Effector memory CD8-positive, alpha-beta T cell (primary cell): ENCODE results near the gene STAT3.
A peak's percentile ranks its signal among the peaks of the same experiment; 100 is the strongest.
"Not testable (repeated sequence)": the region's sequence is repeated elsewhere in the genome, so short reads cannot be mapped to it uniquely, and the experiment has no call there.

ENCODE experiments used
- ATAC-seq: fragments of 150-1000 bp; cut with Tn5 transposase; replicated peaks from 2 replicates; pipeline ENCODE4 v1.10.0; 2021; ENCODE audit warnings: mild to moderate bottlenecking, moderate library complexity
- DNase-seq, 3 experiments: peaks; one replicate each; pipeline ENCODE4 v3.0.0; 2021
- H3K27ac Mint-ChIP-seq, 2 donors: one replicate each; pipeline ENCODE4 v1.8.0; 2022; ENCODE audit warnings: mild to moderate bottlenecking in 2 of 2, mixed read lengths in 2 of 2, moderate library complexity in 2 of 2
- H3K27me3 Mint-ChIP-seq, 2 donors: one replicate each; pipeline ENCODE4 v1.8.0; 2022; ENCODE audit warnings: mixed read lengths in 2 of 2
- H3K36me3 Mint-ChIP-seq: one replicate; pipeline ENCODE4 v1.8.0; 2022; ENCODE audit warnings: mild to moderate bottlenecking, moderate library complexity, mixed read lengths; ENCODE audit not compliant: insufficient read depth
- H3K4me1 Mint-ChIP-seq, 2 donors: one replicate each; pipeline ENCODE4 v1.8.0; 2022; ENCODE audit warnings: low read depth in 2 of 2, mixed read lengths in 2 of 2
- H3K4me3 Mint-ChIP-seq, 2 donors: one replicate each; pipeline ENCODE4 v1.8.0; 2022; ENCODE audit warnings: mild to moderate bottlenecking in 2 of 2, mixed read lengths in 2 of 2, moderate library complexity in 2 of 2
- H3K9me3 Mint-ChIP-seq, 2 donors: one replicate each; pipeline ENCODE4 v1.8.0; 2022; ENCODE audit warnings: mixed read lengths in 2 of 2

Gene STAT3

GRCh38 chr17:42404326-42405055, 16.2 kb upstream of the STAT3 start:
- Mint-ChIP-seq H3K4me3 (no peak overlapping the region), H3K27ac (no peak overlapping the region), H3K27me3 (no peaks in the 10 kb centered on the region), H3K36me3 (no peaks in the 10 kb centered on the region), H3K9me3 (no peaks in the 10 kb centered on the region), H3K4me1 (peaks cover 16 to 20% of the 10 kb centered on the region in 2 donors)
- ATAC-seq = no peak
- no peak for DNase-seq

GRCh38 chr17:42403150-42403549, 14.9 kb upstream of the STAT3 start:
- H3K36me3 Mint-ChIP-seq = no peaks in the 10 kb centered on the region
- no peaks in the 10 kb centered on the region for H3K9me3 Mint-ChIP-seq
- DNase-seq = peak in 2 of 3 experiments; percentile 25 to 31
- no peak overlapping the region for H3K4me3 Mint-ChIP-seq
- ATAC-seq = no peak
- peaks cover 16 to 20% of the 10 kb centered on the region in 2 donors for H3K4me1 Mint-ChIP-seq
- no peak overlapping the region for H3K27ac Mint-ChIP-seq
- H3K27me3 Mint-ChIP-seq = no peaks in the 10 kb centered on the region

GRCh38 chr17:42402117-42402516, 13.9 kb upstream of the STAT3 start:
- Mint-ChIP-seq H3K9me3 (no peaks in the 10 kb centered on the region), H3K4me3 (no peak overlapping the region), H3K27ac (no peak overlapping the region), H3K36me3 (no peaks in the 10 kb centered on the region), H3K4me1 (peaks cover 13 to 16% of the 10 kb centered on the region in 2 donors), H3K27me3 (no peaks in the 10 kb centered on the region)
- ATAC-seq = no peak
- DNase-seq = no peak

- not testable (repeated sequence) for H3K27me3 Mint-ChIP-seq
Observed at GRCh38 chr17:42400844-42401375, 12.7 kb upstream of the STAT3 start.

GRCh38 chr17:42399948-42400843, 12.0 kb upstream of the STAT3 start:
- DNase-seq (no peak), ATAC-seq (peak; percentile 65)
- no peaks in the 10 kb centered on the region for H3K36me3 Mint-ChIP-seq
- H3K27me3 Mint-ChIP-seq = no peaks in the 10 kb centered on the region
- H3K4me3 Mint-ChIP-seq = peak overlapping the region in 1 of 2 donors; percentile 42
- no peaks in the 10 kb centered on the region for H3K9me3 Mint-ChIP-seq
- H3K4me1 Mint-ChIP-seq = peaks cover 10 to 16% of the 10 kb centered on the region in 2 donors
- peak overlapping the region in 1 of 2 donors; percentile 80 for H3K27ac Mint-ChIP-seq

More at GRCh38 chr17:42400844-42401375, 12.7 kb upstream of the STAT3 start:
- not testable (repeated sequence) for H3K27ac Mint-ChIP-seq, H3K4me3 Mint-ChIP-seq, DNase-seq, H3K36me3 Mint-ChIP-seq, H3K9me3 Mint-ChIP-seq, ATAC-seq
- H3K4me1 Mint-ChIP-seq = peaks cover 11 to 16% of the 10 kb centered on the region in 2 donors

- Mint-ChIP-seq H3K27me3 (no peaks in the 10 kb centered on the region), H3K4me1 (peaks cover 10 to 16% of the 10 kb centered on the region in 2 donors), H3K9me3 (no peaks in the 10 kb centered on the region), H3K36me3 (no peaks in the 10 kb centered on the region), H3K4me3 (no peak overlapping the region), H3K27ac (no peak overlapping the region)
- DNase-seq (no peak), ATAC-seq (no peak)
Observed at GRCh38 chr17:42399121-42399520, 10.9 kb upstream of the STAT3 start.

GRCh38 chr17:42395601-42396000, 7.4 kb upstream of the STAT3 start:
- DNase-seq, H3K36me3 Mint-ChIP-seq, H3K27me3 Mint-ChIP-seq, H3K4me1 Mint-ChIP-seq, ATAC-seq, H3K9me3 Mint-ChIP-seq, H3K4me3 Mint-ChIP-seq, H3K27ac Mint-ChIP-seq: not testable (repeated sequence)

GRCh38 chr17:42394838-42395237, 6.6 kb upstream of the STAT3 start:
- ATAC-seq (no peak), DNase-seq (no peak)
- Mint-ChIP-seq H3K9me3 (no peaks in the 10 kb centered on the region), H3K36me3 (no peaks in the 10 kb centered on the region), H3K4me3 (no peak overlapping the region), H3K27me3 (no peaks in the 10 kb centered on the region), H3K4me1 (peaks cover 4 to 5% of the 10 kb centered on the region in 2 donors), H3K27ac (no peak overlapping the region)

GRCh38 chr17:42392692-42393415, 4.6 kb upstream of the STAT3 start:
- ATAC-seq (no peak), DNase-seq (no peak)
- Mint-ChIP-seq H3K4me3 (no peak overlapping the region), H3K9me3 (no peaks in the 10 kb centered on the region), H3K27me3 (no peaks in the 10 kb centered on the region), H3K4me1 (peaks cover 13 to 16% of the 10 kb centered on the region in 2 donors), H3K36me3 (peaks cover 12% of the 10 kb centered on the region), H3K27ac (no peak overlapping the region)

- H3K27ac Mint-ChIP-seq, H3K27me3 Mint-ChIP-seq, DNase-seq, ATAC-seq, H3K9me3 Mint-ChIP-seq, H3K4me3 Mint-ChIP-seq: not testable (repeated sequence)
- Mint-ChIP-seq H3K4me1 (peaks cover 20 to 27% of the 10 kb centered on the region in 2 donors), H3K36me3 (peaks cover 21% of the 10 kb centered on the region)
Observed at GRCh38 chr17:42391439-42391838, 3.2 kb upstream of the STAT3 start.

- no peak for DNase-seq
- no peaks in the 10 kb centered on the region for H3K27me3 Mint-ChIP-seq
- H3K4me1 Mint-ChIP-seq = peaks cover 27 to 38% of the 10 kb centered on the region in 2 donors
- no peaks in the 10 kb centered on the region for H3K9me3 Mint-ChIP-seq
- peaks cover 26% of the 10 kb centered on the region for H3K36me3 Mint-ChIP-seq
- H3K4me3 Mint-ChIP-seq = peak overlapping the region; percentile 96 to 99
- H3K27ac Mint-ChIP-seq = peak overlapping the region; percentile 100
- no peak for ATAC-seq
Observed at GRCh38 chr17:42389899-42390298, 1.7 kb upstream of the STAT3 start.

- peaks cover 29 to 42% of the 10 kb centered on the region in 2 donors for H3K4me1 Mint-ChIP-seq
- no peak for ATAC-seq
Observed at GRCh38 chr17:42389135-42389417, 834 bp upstream of the STAT3 start.

More at GRCh38 chr17:42389135-42389417, 834 bp upstream of the STAT3 start:
- DNase-seq = no peak
- H3K27ac Mint-ChIP-seq = peak overlapping the region; percentile 100
- H3K4me3 Mint-ChIP-seq = peak overlapping the region; percentile 96 to 99
- peaks cover 33% of the 10 kb centered on the region for H3K36me3 Mint-ChIP-seq
- no peaks in the 10 kb centered on the region for H3K27me3 Mint-ChIP-seq
- no peaks in the 10 kb centered on the region for H3K9me3 Mint-ChIP-seq
